ENCODE data around the gene LIMA1. TPM values are rescaled to one million over a fixed set of nuclear protein-coding genes. Genes with fewer than 3 reads are reported as not detected.

The LIMA1 gene
- total and polyA plus RNA-seq, 3 experiments from 2014 or later, result 13.1 to 103 (median 95.4) TPM

DNA sequence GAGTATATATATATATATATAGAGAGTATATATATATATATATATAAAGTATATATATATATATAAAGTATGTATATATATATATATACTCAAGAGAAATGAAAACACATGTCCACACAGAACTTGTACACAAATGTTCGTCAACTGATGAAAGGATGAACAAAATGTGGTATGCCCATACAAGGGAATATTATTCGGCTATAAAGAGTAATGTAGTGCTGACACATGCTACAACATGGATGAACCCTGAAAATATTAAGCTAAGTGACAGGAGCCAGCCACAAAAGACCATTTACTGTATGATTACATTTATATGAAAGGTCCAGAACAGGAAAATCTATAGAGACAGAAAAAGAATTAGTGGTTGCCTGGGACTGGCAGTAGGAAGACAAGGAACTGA lies 19.5 kb downstream of the LIMA1 start:
- Histone ChIP-seq H3K27me3 (ENCODE audit: insufficient read depth, low read length, poor library complexity, severe bottlenecking) (no peaks in the 10 kb centered on the region), H3K4me1 (ENCODE audit: insufficient read depth, low read length) (no peaks in the 10 kb centered on the region), H3K27ac (ENCODE audit: low read depth, low read length) (no peak overlapping the region), H3K36me3 (ENCODE audit: insufficient read depth, low read length) (no peaks in the 10 kb centered on the region), H3K9me3 (ENCODE audit: low read length) (no peaks in the 10 kb centered on the region), H3K4me3 (ENCODE audit: low read length) (no peak overlapping the region)
- Mint-ChIP-seq H3K27ac (no peak overlapping the region), H3K4me1 (no peaks in the 10 kb centered on the region), H3K36me3 (no peaks in the 10 kb centered on the region), H3K27me3 (peaks cover 0 to 3% of the 10 kb centered on the region in 2 donors), H3K4me3 (no peak overlapping the region), H3K9me3 (no peaks in the 10 kb centered on the region)
- POLR2A ChIA-PET, result no interaction called here
- CTCF ChIA-PET, result no interaction called here
- DNase-seq, result no peak

GRCh38 chr12:50261654-50262053 lies 21.7 kb downstream of the LIMA1 start:
- POLR2A ChIA-PET, result no interaction called here
- Mint-ChIP-seq H3K36me3 (no peaks in the 10 kb centered on the region), H3K27ac (no peak overlapping the region), H3K27me3 (peaks cover 0 to 3% of the 10 kb centered on the region in 2 donors), H3K9me3 (no peaks in the 10 kb centered on the region), H3K4me1 (no peaks in the 10 kb centered on the region), H3K4me3 (no peak overlapping the region)
- Histone ChIP-seq H3K9me3 (ENCODE audit: low read length) (no peaks in the 10 kb centered on the region), H3K27me3 (ENCODE audit: insufficient read depth, low read length, poor library complexity, severe bottlenecking) (no peaks in the 10 kb centered on the region), H3K36me3 (ENCODE audit: insufficient read depth, low read length) (no peaks in the 10 kb centered on the region), H3K4me1 (ENCODE audit: insufficient read depth, low read length) (no peaks in the 10 kb centered on the region), H3K27ac (ENCODE audit: low read depth, low read length) (no peak overlapping the region), H3K4me3 (ENCODE audit: low read length) (no peak overlapping the region)
- CTCF ChIA-PET, result interaction anchor here (1.7 kb wide), 1 partner anchor 294 kb away, joined by 3 read pairs; no protein-coding TSS in a partner anchor
- no peak for DNase-seq

GRCh38 chr12:50258167-50258551 lies 25.2 kb downstream of the LIMA1 start:
- Mint-ChIP-seq H3K27ac (peak overlapping the region in 2 of 8 donors; percentile 34 to 44), H3K27me3 (no peaks in the 10 kb centered on the region), H3K36me3 (no peaks in the 10 kb centered on the region), H3K9me3 (no peaks in the 10 kb centered on the region), H3K4me1 (peaks cover 0 to 5% (median 0%) of the 10 kb centered on the region in 3 donors), H3K4me3 (no peak overlapping the region)
- H3K36me3 ChIP-seq (ENCODE audit: insufficient read depth, low read length), result no peaks in the 10 kb centered on the region
- H3K4me1 ChIP-seq (ENCODE audit: insufficient read depth, low read length), result no peaks in the 10 kb centered on the region
- POLR2A ChIA-PET, result no interaction called here
- no peak overlapping the region for H3K4me3 ChIP-seq (ENCODE audit: low read length)
- H3K9me3 ChIP-seq (ENCODE audit: low read length), result no peaks in the 10 kb centered on the region
- CTCF ChIA-PET, result no interaction called here
- H3K27me3 ChIP-seq (ENCODE audit: insufficient read depth, low read length, poor library complexity, severe bottlenecking), result no peaks in the 10 kb centered on the region
- H3K27ac ChIP-seq (ENCODE audit: low read depth, low read length), result no peak overlapping the region
- DNase-seq, result no peak

DNA sequence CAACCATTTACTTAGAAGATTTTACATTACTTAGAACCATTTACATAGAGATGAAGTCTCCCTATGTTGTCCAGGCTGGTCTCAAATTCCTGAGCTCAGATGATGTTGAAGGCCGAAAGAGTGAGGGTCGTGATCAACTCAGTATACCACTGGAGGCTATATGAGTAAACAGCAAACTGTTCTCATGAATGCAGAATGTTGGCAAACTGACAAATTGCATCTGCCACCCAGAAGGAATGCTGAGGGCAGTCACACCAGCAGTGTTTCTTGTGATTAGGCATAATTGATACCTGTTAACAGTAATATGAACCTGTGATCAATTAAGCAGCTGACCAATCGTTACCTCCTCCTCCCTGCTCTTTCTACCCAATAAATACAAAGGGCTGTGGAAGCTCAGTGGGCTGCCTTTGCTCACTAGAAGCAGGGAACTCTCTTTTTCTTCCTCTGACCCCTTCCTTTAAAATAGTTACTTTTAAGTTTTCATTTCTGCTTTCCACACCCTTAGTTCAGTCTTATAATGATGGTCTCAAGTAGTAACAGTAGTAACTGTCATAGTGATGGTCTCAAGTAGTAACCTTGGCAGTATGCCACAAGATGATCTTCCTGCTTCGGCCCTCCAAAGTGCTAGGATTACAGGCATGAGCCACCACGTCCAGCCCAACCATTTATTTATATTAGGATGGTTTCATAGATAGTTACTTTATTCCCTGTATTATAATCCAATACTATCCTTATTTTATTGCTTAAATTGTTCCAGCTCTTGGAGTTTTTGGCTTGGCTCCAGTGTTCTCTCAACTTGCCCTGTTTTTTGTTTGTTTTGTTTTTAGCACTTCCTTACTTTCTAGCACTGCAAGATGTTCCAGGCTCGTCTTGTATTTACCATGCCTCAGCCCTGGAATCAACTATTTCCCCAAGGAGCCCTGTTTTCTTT lies 25.8 kb downstream of the LIMA1 start:
- CTCF ChIA-PET, result no interaction called here
- no peak for DNase-seq

DNA sequence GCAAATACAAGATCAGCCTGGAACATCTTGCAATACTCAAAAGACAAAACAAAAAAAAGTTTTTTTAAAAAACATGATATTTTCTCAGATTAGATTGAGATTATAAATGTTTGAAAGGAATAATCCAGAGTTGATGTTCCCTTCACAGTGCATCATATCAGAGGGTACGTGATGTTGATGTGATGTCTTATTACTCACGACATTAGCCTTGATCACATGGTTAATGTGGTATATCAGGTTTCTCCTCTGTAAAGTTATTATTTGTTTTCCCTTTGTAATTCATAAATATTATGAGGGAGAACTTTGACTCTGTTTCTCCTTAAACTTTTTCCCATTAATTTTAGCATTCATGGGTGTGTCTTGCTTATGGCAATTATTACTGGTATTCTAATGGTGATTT lies 26.6 kb downstream of the LIMA1 start:
- Histone ChIP-seq H3K27me3 (ENCODE audit: insufficient read depth, low read length, poor library complexity, severe bottlenecking) (no peaks in the 10 kb centered on the region), H3K4me1 (ENCODE audit: insufficient read depth, low read length) (no peaks in the 10 kb centered on the region), H3K36me3 (ENCODE audit: insufficient read depth, low read length) (no peaks in the 10 kb centered on the region), H3K4me3 (ENCODE audit: low read length) (no peak overlapping the region), H3K27ac (ENCODE audit: low read depth, low read length) (no peak overlapping the region), H3K9me3 (ENCODE audit: low read length) (no peaks in the 10 kb centered on the region)
- ChIA-PET POLR2A (no interaction called here), CTCF (no interaction called here)
- Mint-ChIP-seq H3K27me3 (no peaks in the 10 kb centered on the region), H3K4me1 (peaks cover 0 to 8% (median 1%) of the 10 kb centered on the region in 3 donors), H3K36me3 (peaks cover 0 to 2% (median 0%) of the 10 kb centered on the region in 3 donors), H3K9me3 (no peaks in the 10 kb centered on the region), H3K4me3 (no peak overlapping the region), H3K27ac (no peak overlapping the region)
- DNase-seq, result no peak

More for the DNA sequence above, 25.8 kb downstream of the LIMA1 start:
- peaks cover 0 to 5% (median 0%) of the 10 kb centered on the region in 3 donors for H3K4me1 Mint-ChIP-seq
- H3K4me3 Mint-ChIP-seq, result no peak overlapping the region
- H3K4me1 ChIP-seq (ENCODE audit: insufficient read depth, low read length), result no peaks in the 10 kb centered on the region
- no peak overlapping the region for H3K27ac ChIP-seq (ENCODE audit: low read depth, low read length)
- no peak overlapping the region for H3K4me3 ChIP-seq (ENCODE audit: low read length)
- no peaks in the 10 kb centered on the region for H3K9me3 Mint-ChIP-seq
- H3K9me3 ChIP-seq (ENCODE audit: low read length), result no peaks in the 10 kb centered on the region
- H3K36me3 ChIP-seq (ENCODE audit: insufficient read depth, low read length), result no peaks in the 10 kb centered on the region
- no peaks in the 10 kb centered on the region for H3K27me3 ChIP-seq (ENCODE audit: insufficient read depth, low read length, poor library complexity, severe bottlenecking)
- H3K27ac Mint-ChIP-seq, result peak overlapping the region in 2 of 8 donors; percentile 34 to 44
- H3K27me3 Mint-ChIP-seq, result no peaks in the 10 kb centered on the region
- peaks cover 0 to 2% (median 0%) of the 10 kb centered on the region in 3 donors for H3K36me3 Mint-ChIP-seq
- POLR2A ChIA-PET, result no interaction called here

- H3K27me3 Mint-ChIP-seq, result no peaks in the 10 kb centered on the region
- Histone ChIP-seq H3K9me3 (ENCODE audit: low read length) (no peaks in the 10 kb centered on the region), H3K27me3 (ENCODE audit: insufficient read depth, low read length, poor library complexity, severe bottlenecking) (no peaks in the 10 kb centered on the region), H3K27ac (ENCODE audit: low read depth, low read length) (no peak overlapping the region), H3K4me1 (ENCODE audit: insufficient read depth, low read length) (no peaks in the 10 kb centered on the region), H3K4me3 (ENCODE audit: low read length) (no peak overlapping the region), H3K36me3 (ENCODE audit: insufficient read depth, low read length) (no peaks in the 10 kb centered on the region)
- ChIA-PET POLR2A (no interaction called here), CTCF (interaction anchor here (0.7 kb wide), 1 partner anchor 28 kb away, joined by 3 read pairs; no protein-coding TSS in a partner anchor)
- no peaks in the 10 kb centered on the region for H3K9me3 Mint-ChIP-seq
- no peak for DNase-seq
- H3K36me3 Mint-ChIP-seq, result peaks cover 0 to 5% (median 4%) of the 10 kb centered on the region in 3 donors
- no peak overlapping the region for H3K4me3 Mint-ChIP-seq
- no peak overlapping the region for H3K27ac Mint-ChIP-seq
- peaks cover 0 to 12% (median 1%) of the 10 kb centered on the region in 3 donors for H3K4me1 Mint-ChIP-seq
These were observed 30.2 kb downstream of the LIMA1 start for GRCh38 chr12:50252977-50253602.

GRCh38 chr12:50251619-50252252 lies 31.6 kb downstream of the LIMA1 start:
- CTCF ChIA-PET, result no interaction called here
- no peak overlapping the region for H3K4me3 Mint-ChIP-seq
- H3K4me1 Mint-ChIP-seq, result peaks cover 1 to 15% (median 6%) of the 10 kb centered on the region in 3 donors

More at GRCh38 chr12:50251619-50252252, 31.6 kb downstream of the LIMA1 start:
- H3K9me3 Mint-ChIP-seq, result no peaks in the 10 kb centered on the region
- H3K27ac Mint-ChIP-seq, result peak overlapping the region in 2 of 8 donors; percentile 3 to 13
- H3K36me3 Mint-ChIP-seq, result peaks cover 0 to 8% (median 7%) of the 10 kb centered on the region in 3 donors
- no peaks in the 10 kb centered on the region for H3K27me3 Mint-ChIP-seq
- Histone ChIP-seq H3K9me3 (ENCODE audit: low read length) (no peaks in the 10 kb centered on the region), H3K4me1 (ENCODE audit: insufficient read depth, low read length) (no peaks in the 10 kb centered on the region), H3K27me3 (ENCODE audit: insufficient read depth, low read length, poor library complexity, severe bottlenecking) (no peaks in the 10 kb centered on the region), H3K4me3 (ENCODE audit: low read length) (no peak overlapping the region), H3K36me3 (ENCODE audit: insufficient read depth, low read length) (no peaks in the 10 kb centered on the region), H3K27ac (ENCODE audit: low read depth, low read length) (no peak overlapping the region)
- no peak for DNase-seq
- POLR2A ChIA-PET, result interaction anchor here (0.7 kb wide), 1 partner anchor 32 kb away, joined by 5 read pairs; no protein-coding TSS in a partner anchor

All from CD8-positive, alpha-beta memory T cell (primary cell).